ENCODE results near the gene NMT2. TPM values are rescaled to one million over a fixed set of nuclear protein-coding genes. Genes with fewer than 3 reads are reported as not detected.
A peak's percentile ranks its signal among the peaks of the same experiment; 100 is the strongest.
"Not testable (repeated sequence)": the region's sequence is repeated elsewhere in the genome, so short reads cannot be mapped to it uniquely, and the experiment has no call there.

Gene NMT2
- total RNA-seq, 1 experiment from 2014 or later = 14.3 TPM

DNA sequence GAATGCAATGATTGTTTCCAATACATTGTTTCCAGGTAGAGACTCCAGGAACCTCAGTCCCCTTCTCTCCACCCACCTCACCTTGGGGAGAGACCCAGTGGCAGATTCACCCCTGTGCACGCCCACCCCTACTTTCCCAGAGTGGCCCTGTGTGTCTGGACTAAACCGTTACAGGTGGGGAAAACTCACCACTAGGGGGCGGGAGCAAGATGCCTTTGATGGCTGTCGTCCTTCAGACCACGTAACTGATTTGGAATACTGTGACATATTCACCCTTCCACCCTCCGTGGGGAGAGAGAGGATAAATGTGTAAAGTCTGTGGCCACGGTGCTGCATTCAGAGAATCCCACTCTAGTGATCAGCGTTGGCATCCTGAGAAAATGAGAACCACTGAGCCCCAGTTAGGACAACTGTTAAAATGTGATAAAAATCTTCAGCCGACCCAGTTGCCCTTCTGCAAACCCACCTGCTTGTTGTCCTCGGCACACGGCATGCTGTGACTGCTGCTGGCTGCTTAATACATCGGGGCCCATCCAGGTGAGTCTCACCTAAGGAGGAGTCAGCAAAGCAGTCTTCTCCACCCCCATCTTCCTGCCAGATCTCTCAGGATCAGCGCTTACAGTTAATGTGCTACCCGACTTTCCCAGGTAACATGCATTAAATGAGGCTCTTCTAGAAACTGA lies 41.5 kb upstream of the NMT2 start:
- intact Hi-C loops (cut with micrococcal nuclease; ENCODE audit: unreplicated experiment) = loop anchor here (2.0 kb wide), 1 partner anchor 159 kb away; no protein-coding TSS in a partner anchor
- POLR2A ChIA-PET = no interaction called here
- Histone ChIP-seq H3K4me3 (ENCODE audit: low read depth in 2 of 2, low read length in 2 of 2) (no peak overlapping the region), H3K4me1 (ENCODE audit: control insufficient read depth, insufficient read depth, low read length) (no peaks in the 10 kb centered on the region), H3K27ac (ENCODE audit: low read length) (no peak overlapping the region), H3K9me3 (ENCODE audit: control insufficient read depth, insufficient read depth, low read depth, low read length) (no peaks in the 10 kb centered on the region), H3K27me3 (ENCODE audit: control insufficient read depth, insufficient read depth, low read length) (no peaks in the 10 kb centered on the region), H3K36me3 (ENCODE audit: control insufficient read depth, insufficient read depth, low read length) (no peaks in the 10 kb centered on the region)
- CTCF ChIA-PET = no interaction called here
- ATAC-seq = peak; percentile 94
- no peak for TF ChIP-seq SIN3A (IDR thresholded peaks at IDR 0.05; ENCODE audit: borderline replicate concordance, insufficient read depth, low read depth, low read length)
- TF ChIP-seq TCF7L2 (IDR thresholded peaks at IDR 0.05; ENCODE audit: low read depth, low read length) = peak; percentile 2; the same call in 1 of the 2 replicates
- no peak for TF ChIP-seq POLR2AphosphoS5 (IDR thresholded peaks at IDR 0.05; ENCODE audit: low read depth, low read length)
- TF ChIP-seq, protein P1, sequence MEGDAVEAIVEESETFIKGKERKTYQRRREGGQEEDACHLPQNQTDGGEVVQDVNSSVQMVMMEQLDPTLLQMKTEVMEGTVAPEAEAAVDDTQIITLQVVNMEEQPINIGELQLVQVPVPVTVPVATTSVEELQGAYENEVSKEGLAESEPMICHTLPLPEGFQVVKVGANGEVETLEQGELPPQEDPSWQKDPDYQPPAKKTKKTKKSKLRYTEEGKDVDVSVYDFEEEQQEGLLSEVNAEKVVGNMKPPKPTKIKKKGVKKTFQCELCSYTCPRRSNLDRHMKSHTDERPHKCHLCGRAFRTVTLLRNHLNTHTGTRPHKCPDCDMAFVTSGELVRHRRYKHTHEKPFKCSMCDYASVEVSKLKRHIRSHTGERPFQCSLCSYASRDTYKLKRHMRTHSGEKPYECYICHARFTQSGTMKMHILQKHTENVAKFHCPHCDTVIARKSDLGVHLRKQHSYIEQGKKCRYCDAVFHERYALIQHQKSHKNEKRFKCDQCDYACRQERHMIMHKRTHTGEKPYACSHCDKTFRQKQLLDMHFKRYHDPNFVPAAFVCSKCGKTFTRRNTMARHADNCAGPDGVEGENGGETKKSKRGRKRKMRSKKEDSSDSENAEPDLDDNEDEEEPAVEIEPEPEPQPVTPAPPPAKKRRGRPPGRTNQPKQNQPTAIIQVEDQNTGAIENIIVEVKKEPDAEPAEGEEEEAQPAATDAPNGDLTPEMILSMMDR (IDR thresholded peaks at IDR 0.05) = peak; percentile 88
- TF ChIP-seq, protein P2, sequence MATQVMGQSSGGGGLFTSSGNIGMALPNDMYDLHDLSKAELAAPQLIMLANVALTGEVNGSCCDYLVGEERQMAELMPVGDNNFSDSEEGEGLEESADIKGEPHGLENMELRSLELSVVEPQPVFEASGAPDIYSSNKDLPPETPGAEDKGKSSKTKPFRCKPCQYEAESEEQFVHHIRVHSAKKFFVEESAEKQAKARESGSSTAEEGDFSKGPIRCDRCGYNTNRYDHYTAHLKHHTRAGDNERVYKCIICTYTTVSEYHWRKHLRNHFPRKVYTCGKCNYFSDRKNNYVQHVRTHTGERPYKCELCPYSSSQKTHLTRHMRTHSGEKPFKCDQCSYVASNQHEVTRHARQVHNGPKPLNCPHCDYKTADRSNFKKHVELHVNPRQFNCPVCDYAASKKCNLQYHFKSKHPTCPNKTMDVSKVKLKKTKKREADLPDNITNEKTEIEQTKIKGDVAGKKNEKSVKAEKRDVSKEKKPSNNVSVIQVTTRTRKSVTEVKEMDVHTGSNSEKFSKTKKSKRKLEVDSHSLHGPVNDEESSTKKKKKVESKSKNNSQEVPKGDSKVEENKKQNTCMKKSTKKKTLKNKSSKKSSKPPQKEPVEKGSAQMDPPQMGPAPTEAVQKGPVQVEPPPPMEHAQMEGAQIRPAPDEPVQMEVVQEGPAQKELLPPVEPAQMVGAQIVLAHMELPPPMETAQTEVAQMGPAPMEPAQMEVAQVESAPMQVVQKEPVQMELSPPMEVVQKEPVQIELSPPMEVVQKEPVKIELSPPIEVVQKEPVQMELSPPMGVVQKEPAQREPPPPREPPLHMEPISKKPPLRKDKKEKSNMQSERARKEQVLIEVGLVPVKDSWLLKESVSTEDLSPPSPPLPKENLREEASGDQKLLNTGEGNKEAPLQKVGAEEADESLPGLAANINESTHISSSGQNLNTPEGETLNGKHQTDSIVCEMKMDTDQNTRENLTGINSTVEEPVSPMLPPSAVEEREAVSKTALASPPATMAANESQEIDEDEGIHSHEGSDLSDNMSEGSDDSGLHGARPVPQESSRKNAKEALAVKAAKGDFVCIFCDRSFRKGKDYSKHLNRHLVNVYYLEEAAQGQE (IDR thresholded peaks at IDR 0.05; ENCODE audit: insufficient read depth in 1 of 2, low read depth in 2 of 2, low read length in 1 of 2) = no peak
- no TSS peak for BruUV-seq (replicated peaks)
- peak; percentile 48 for DNase-seq (ENCODE audit: low read depth, low spot score)
- in situ Hi-C loops (cut with HindIII; ENCODE audit: low pct_unique_long_range_greater_than_20kb, low sequenced_read_pairs) = no loop called here

DNA sequence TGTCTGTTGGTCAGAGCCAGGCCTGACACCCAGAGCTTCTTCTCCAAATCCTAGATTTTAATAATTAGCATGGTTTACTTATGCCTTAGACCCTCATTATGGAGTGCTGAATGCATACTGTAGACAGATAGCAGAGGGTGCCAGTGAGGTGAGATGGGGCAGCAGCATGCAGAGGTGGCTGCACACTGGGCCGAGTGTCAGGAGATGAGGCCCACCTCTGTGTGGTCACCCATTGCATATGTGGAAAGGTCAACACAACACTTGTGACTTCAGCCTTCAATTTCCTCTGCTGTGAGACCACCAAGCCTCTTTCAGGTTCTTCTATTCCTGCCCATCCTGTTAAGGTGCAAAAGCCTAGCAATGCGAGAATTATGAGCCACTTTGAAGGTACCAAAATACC lies 39.7 kb upstream of the NMT2 start:
- BruUV-seq (replicated peaks) = no TSS peak
- in situ Hi-C loops (cut with HindIII; ENCODE audit: low pct_unique_long_range_greater_than_20kb, low sequenced_read_pairs) = no loop called here
- POLR2A ChIA-PET = no interaction called here

DNA sequence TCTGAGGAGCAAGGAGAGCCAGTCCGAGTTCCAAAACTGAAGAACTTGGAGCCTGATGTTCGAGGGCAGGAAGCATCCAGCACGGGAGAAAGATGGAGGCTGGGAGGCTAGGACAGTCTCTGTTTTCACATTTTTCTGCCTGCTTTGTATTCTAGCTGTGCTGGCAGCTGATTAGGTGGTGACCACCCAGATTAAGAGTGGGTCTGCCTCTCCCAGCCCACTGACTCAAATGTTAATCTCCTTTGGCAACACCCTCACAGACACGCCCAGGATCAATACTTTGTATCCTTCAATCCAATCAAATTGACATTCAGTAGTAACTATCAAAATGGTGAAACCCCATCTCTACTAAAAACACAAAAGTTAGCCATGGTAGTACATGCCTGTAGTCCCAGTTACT lies 38.9 kb upstream of the NMT2 start:
- POLR2A ChIA-PET; H3K4me3 ChIP-seq (ENCODE audit: low read depth in 2 of 2, low read length in 2 of 2); H3K27me3 ChIP-seq (ENCODE audit: control insufficient read depth, insufficient read depth, low read length); BruUV-seq (replicated peaks); DNase-seq (ENCODE audit: low read depth, low spot score); in situ Hi-C loops (cut with HindIII; ENCODE audit: low pct_unique_long_range_greater_than_20kb, low sequenced_read_pairs); H3K27ac ChIP-seq (ENCODE audit: low read length); H3K4me1 ChIP-seq (ENCODE audit: control insufficient read depth, insufficient read depth, low read length); intact Hi-C loops (cut with micrococcal nuclease; ENCODE audit: unreplicated experiment); H3K9me3 ChIP-seq (ENCODE audit: control insufficient read depth, insufficient read depth, low read depth, low read length); ATAC-seq; H3K36me3 ChIP-seq (ENCODE audit: control insufficient read depth, insufficient read depth, low read length); CTCF ChIA-PET: not testable (repeated sequence)

More for the DNA sequence above, 39.7 kb upstream of the NMT2 start:
- CTCF ChIA-PET = no interaction called here
- H3K36me3 ChIP-seq (ENCODE audit: control insufficient read depth, insufficient read depth, low read length) = no peaks in the 10 kb centered on the region
- no peak overlapping the region for H3K27ac ChIP-seq (ENCODE audit: low read length)
- ATAC-seq (no peak), DNase-seq (ENCODE audit: low read depth, low spot score) (no peak)
- H3K4me3 ChIP-seq (ENCODE audit: low read depth in 2 of 2, low read length in 2 of 2) = no peak overlapping the region
- no peaks in the 10 kb centered on the region for H3K9me3 ChIP-seq (ENCODE audit: control insufficient read depth, insufficient read depth, low read depth, low read length)
- TF ChIP-seq SIN3A (IDR thresholded peaks at IDR 0.05; ENCODE audit: borderline replicate concordance, insufficient read depth, low read depth, low read length) (no peak), POLR2AphosphoS5 (IDR thresholded peaks at IDR 0.05; ENCODE audit: low read depth, low read length) (no peak), TCF7L2 (IDR thresholded peaks at IDR 0.05; ENCODE audit: low read depth, low read length) (no peak)
- TF ChIP-seq, protein P2 (IDR thresholded peaks at IDR 0.05; ENCODE audit: insufficient read depth in 1 of 2, low read depth in 2 of 2, low read length in 1 of 2) = no peak
- TF ChIP-seq, protein P1 (IDR thresholded peaks at IDR 0.05) = no peak
- intact Hi-C loops (cut with micrococcal nuclease; ENCODE audit: unreplicated experiment) = loop anchor here (2.0 kb wide), 1 partner anchor 161 kb away; no protein-coding TSS in a partner anchor
- H3K4me1 ChIP-seq (ENCODE audit: control insufficient read depth, insufficient read depth, low read length) = no peaks in the 10 kb centered on the region
- H3K27me3 ChIP-seq (ENCODE audit: control insufficient read depth, insufficient read depth, low read length) = no peaks in the 10 kb centered on the region

Measured in Panc1 (cell line).